ENCODE measurements around the gene SMTN. TPM values are rescaled to one million over a fixed set of nuclear protein-coding genes. Genes with fewer than 3 reads are reported as not detected.
A peak's percentile ranks its signal among the peaks of the same experiment; 100 is the strongest.
"Not testable (repeated sequence)": the region's sequence is repeated elsewhere in the genome, so short reads cannot be mapped to it uniquely, and the experiment has no call there.

SMTN gene
- total RNA-seq, 1 experiment from 2014 or later = 80.2 TPM

GRCh38 chr22:31075961-31076360 lies 5.2 kb upstream of the SMTN start:
- Mint-ChIP-seq H3K27ac (ENCODE audit: low read depth, unreplicated experiment) (no peak overlapping the region), H3K4me3 (ENCODE audit: unreplicated experiment) (no peak overlapping the region), H3K36me3 (ENCODE audit: insufficient read depth, unreplicated experiment) (no peaks in the 10 kb centered on the region), H3K9me3 (ENCODE audit: unreplicated experiment) (no peaks in the 10 kb centered on the region), H3K27me3 (ENCODE audit: insufficient read depth, unreplicated experiment) (no peaks in the 10 kb centered on the region), H3K4me1 (ENCODE audit: insufficient read depth, unreplicated experiment) (peaks cover 5% of the 10 kb centered on the region)
- no peak for DNase-seq (ENCODE audit: unreplicated experiment)
- TF ChIP-seq CTCF (IDR thresholded peaks at IDR 0.05; ENCODE audit: unreplicated experiment) = no peak
- ChIA-PET CTCF (no interaction called here), POLR2A (interaction anchor here (1.2 kb wide), 1 partner anchor 13 kb away, joined by 4 read pairs; no protein-coding TSS in a partner anchor)
- BruUV-seq (replicated peaks) = no TSS peak
- intact Hi-C loops (cut with micrococcal nuclease) = no loop called here

GRCh38 chr22:31077681-31078080 lies 3.4 kb upstream of the SMTN start:
- intact Hi-C loops (cut with micrococcal nuclease) = no loop called here
- H3K9me3 Mint-ChIP-seq (ENCODE audit: unreplicated experiment) = no peaks in the 10 kb centered on the region
- H3K36me3 Mint-ChIP-seq (ENCODE audit: insufficient read depth, unreplicated experiment) = peaks cover 4% of the 10 kb centered on the region
- no peak for DNase-seq (ENCODE audit: unreplicated experiment)
- POLR2A ChIA-PET = no interaction called here
- no peak overlapping the region for H3K4me3 Mint-ChIP-seq (ENCODE audit: unreplicated experiment)
- BruUV-seq (replicated peaks) = no TSS peak
- CTCF ChIA-PET = interaction anchor here (1.0 kb wide), 1 partner anchor 16 kb away, joined by 3 read pairs; no protein-coding TSS in a partner anchor
- no peaks in the 10 kb centered on the region for H3K27me3 Mint-ChIP-seq (ENCODE audit: insufficient read depth, unreplicated experiment)
- H3K27ac Mint-ChIP-seq (ENCODE audit: low read depth, unreplicated experiment) = no peak overlapping the region
- no peak for TF ChIP-seq CTCF (IDR thresholded peaks at IDR 0.05; ENCODE audit: unreplicated experiment)
- peaks cover 18% of the 10 kb centered on the region for H3K4me1 Mint-ChIP-seq (ENCODE audit: insufficient read depth, unreplicated experiment)

- DNase-seq (ENCODE audit: unreplicated experiment) = peak; percentile 38
- H3K27ac Mint-ChIP-seq (ENCODE audit: low read depth, unreplicated experiment); intact Hi-C loops (cut with micrococcal nuclease); H3K27me3 Mint-ChIP-seq (ENCODE audit: insufficient read depth, unreplicated experiment); H3K9me3 Mint-ChIP-seq (ENCODE audit: unreplicated experiment); H3K36me3 Mint-ChIP-seq (ENCODE audit: insufficient read depth, unreplicated experiment); H3K4me3 Mint-ChIP-seq (ENCODE audit: unreplicated experiment); BruUV-seq (replicated peaks): not testable (repeated sequence)
- ChIA-PET POLR2A (interaction anchor here (0.7 to 1.2 kb wide), 2 partner anchors 28 to 109 kb away, joined by 3 read pairs; partner anchors contain the start of genes SELENOM and TUG1), CTCF (interaction anchor here (0.5 to 1.0 kb wide), 4 partner anchors 8 to 476 kb away, joined by 3 read pairs; no protein-coding TSS in a partner anchor)
- peaks cover 24% of the 10 kb centered on the region for H3K4me1 Mint-ChIP-seq (ENCODE audit: insufficient read depth, unreplicated experiment)
Measured at GRCh38 chr22:31078389-31078788, 2.7 kb upstream of the SMTN start.

- no peak for DNase-seq (ENCODE audit: unreplicated experiment)
- CTCF ChIA-PET = interaction anchor here (0.5 to 1.0 kb wide), 2 partner anchors 8 to 17 kb away, joined by 3 read pairs; no protein-coding TSS in a partner anchor
- intact Hi-C loops (cut with micrococcal nuclease) = no loop called here
- BruUV-seq (replicated peaks) = no TSS peak
- POLR2A ChIA-PET = interaction anchor here (0.6 to 7.7 kb wide), 6 partner anchors 17 to 307 kb away, joined by 3 to 99 read pairs (median 17); partner anchors contain the start of genes MORC2, SELENOM and TUG1
- H3K27me3 Mint-ChIP-seq (ENCODE audit: insufficient read depth, unreplicated experiment) = no peaks in the 10 kb centered on the region
- H3K4me3 Mint-ChIP-seq (ENCODE audit: unreplicated experiment) = no peak overlapping the region
- no peaks in the 10 kb centered on the region for H3K9me3 Mint-ChIP-seq (ENCODE audit: unreplicated experiment)
- peaks cover 5% of the 10 kb centered on the region for H3K36me3 Mint-ChIP-seq (ENCODE audit: insufficient read depth, unreplicated experiment)
- TF ChIP-seq CTCF (IDR thresholded peaks at IDR 0.05; ENCODE audit: unreplicated experiment) = no peak
- H3K27ac Mint-ChIP-seq (ENCODE audit: low read depth, unreplicated experiment) = no peak overlapping the region
- H3K4me1 Mint-ChIP-seq (ENCODE audit: insufficient read depth, unreplicated experiment) = peaks cover 30% of the 10 kb centered on the region
Measured at GRCh38 chr22:31079095-31079642, 1.9 kb upstream of the SMTN start.

Measured in MCF 10A (cell line).